CD4-positive, alpha-beta T cell treated with Interleukin-1 beta for 1 hour (primary cell): Measurements from ENCODE around the gene TSPEAR.
"Not testable (repeated sequence)": the region's sequence is repeated elsewhere in the genome, so short reads cannot be mapped to it uniquely, and the experiment has no call there.

ENCODE experiments used
- DNase-seq, 2 donors: peaks; one replicate each; pipeline ENCODE4 v3.0.0-alpha.2; 2020 to 2022

TSPEAR gene

DNA sequence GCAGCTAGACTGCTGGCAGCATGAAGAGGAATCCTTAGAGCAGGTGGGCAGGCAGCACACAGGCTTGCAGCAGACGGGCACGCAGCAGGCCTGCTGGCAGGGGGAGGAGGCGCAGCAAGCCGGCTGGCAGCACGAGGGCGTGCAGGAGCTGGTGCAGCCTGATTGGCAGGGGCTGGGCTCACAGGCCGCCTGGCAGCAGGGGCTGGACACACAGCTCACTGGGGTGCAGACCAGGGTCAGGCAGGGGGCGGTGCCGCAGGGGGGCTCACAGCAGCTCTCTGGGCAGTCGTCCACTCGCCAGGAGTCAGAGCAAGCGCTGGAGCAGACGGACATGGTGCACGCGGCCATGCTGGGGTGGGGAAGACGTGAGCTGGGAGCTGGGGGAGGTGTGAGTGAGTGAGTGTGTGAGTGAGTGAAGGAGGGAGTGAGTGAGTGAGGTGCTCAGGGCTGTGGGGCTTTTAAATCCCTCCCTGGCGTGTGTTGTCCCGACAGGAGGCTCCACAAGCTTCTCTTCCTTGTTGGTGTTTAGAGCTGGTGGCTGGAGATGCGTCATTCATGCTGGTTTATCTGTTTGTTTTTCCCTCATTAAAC, 131.0 kb downstream of the TSPEAR start, which contains the start of gene KRTAP10-5:
TSS of gene KRTAP10-5 (minus strand) at position 374 of the 591 bp plus-strand sequence. CDS start at position 348, 26 bp downstream.
- DNase-seq, result not testable (repeated sequence)

DNA sequence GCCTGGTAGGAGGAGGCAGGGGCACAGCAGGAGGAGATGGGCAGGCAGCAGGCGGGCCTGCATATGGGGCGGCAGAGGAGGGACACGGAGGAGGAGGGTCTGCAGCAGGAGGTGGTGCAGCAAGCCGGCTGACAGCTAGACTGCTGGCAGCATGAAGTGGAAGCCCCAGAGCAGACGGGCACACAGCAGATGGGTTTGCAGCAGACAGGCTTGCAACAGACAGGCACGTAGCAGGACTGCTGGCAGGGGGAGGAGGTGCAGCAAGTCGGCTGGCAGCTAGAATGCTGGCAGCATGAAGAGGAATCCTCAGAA, 131.6 kb downstream of the TSPEAR start:
- DNase-seq, result no peak

DNA sequence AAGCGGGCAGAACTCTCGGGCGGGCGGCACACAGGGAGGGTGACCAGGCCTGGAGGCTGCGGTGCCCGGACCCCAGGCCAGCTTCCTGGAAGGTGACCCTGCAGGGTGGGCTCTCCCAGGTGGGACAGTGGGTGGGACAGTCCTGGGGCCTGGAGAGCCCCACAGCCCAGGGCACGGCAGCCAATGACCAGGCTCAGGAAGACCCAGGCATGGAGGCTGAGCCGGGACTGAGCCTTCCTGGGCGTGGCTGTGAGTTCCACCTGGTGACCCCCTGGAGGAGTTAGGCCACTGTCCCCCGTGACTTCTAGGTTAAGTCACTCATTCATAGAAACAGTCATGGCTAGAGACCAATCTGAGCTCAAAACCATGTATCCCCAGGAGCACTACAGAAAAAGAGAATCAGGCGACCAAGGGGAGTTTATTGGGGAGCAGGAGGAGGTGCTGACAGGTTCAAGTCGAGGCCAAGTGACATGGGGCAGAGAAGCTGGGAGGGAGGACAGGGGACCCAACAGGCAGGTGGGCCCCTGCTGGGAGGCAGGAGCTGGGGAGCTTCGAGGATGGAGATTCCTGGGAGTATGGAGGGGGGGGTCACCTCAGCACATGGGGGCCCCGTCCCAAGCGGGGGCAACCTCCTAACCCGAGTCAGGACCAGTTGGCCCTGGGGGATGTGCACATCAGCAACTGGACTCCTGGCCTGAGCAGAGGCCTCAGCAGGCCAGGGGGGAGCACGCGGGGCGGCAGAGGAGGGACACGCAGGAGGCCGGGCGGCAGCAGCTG, 132.1 kb downstream of the TSPEAR start:
- DNase-seq, result no peak

DNA sequence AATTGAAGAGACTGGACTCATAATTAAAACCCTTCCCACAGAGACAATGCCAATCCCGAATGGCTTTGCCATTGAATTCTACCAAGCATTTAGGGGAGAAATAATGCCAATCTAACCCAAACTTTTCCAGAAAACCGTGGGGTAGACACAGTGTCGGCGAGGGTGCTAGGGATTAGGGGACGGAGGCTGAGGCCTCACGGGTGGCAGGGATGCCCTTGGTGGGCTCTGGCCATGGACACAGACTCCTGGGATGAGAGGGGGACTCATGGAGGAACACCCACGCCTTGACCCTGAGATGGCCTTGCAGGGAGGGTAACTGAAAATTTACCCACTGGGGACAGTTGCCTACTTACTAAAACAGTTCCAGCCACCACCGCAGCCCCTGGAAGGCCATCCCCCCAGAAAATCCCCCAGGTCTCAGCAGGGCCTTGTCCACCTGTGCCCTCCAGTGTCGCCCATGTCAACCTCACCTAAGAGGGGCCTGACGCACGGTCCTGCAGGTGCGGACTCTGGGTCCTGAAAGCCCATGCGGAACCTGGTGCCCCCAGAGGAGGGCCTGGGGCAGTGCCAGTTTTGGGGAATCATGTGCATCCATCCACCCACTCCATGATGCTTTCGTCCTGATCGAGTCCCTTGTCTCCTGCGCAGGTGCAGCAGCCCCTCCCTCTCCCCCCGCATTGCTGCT, 132.9 kb downstream of the TSPEAR start:
- no peak for DNase-seq

DNA sequence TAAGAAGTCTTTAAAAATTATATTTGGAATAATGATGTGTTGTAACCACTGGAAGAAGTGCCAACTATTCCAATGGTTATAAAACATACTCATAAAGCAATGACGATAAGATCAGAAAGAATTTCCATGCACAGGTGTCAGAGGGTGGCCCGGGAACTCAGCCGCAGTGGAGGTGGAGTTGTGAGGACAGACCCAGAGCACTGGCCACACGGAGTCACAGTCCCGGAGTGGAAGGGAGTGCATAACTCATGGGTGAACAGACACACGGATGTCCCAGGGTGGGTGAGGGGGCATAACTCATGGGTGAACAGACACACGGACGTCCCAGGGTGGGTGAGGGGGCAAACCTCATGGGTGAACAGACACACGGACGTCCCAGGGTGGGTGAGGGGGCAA, 135.3 kb downstream of the TSPEAR start:
- no peak for DNase-seq

DNA sequence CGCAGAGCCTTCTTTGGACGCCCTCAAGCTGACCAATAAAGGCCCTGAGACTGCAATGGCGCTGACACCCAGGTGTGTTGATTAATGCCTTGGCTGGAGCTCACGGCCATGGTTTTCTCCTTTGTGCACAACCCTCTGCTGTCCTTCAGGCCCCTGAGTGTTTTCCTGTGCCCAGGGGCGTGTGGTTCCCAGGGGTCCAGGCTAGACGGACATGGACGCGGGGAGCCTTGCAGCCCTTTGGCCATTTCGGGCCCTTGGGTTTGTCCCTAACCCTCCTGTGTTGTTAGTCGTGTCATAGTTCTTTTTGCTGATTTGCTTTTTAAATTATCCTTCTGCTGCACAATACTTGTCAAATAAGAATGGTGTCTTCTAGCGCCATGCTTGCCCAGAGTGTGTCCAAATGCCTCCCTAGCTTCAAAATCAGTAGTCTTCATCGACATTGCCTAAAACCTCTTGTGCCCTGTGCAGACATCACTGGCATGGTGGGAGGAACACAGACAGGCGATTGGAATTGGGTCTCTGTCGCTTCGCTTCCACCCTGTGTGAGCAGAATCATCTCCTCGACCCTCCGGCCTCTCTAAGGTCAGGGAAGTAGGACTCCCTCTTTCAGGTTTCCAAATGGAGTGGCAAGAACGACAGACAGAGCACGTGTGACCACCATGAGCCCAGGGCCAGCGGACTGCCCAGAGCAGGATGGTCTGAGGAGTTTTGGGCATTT, 135.9 kb downstream of the TSPEAR start:
- no peak for DNase-seq

DNA sequence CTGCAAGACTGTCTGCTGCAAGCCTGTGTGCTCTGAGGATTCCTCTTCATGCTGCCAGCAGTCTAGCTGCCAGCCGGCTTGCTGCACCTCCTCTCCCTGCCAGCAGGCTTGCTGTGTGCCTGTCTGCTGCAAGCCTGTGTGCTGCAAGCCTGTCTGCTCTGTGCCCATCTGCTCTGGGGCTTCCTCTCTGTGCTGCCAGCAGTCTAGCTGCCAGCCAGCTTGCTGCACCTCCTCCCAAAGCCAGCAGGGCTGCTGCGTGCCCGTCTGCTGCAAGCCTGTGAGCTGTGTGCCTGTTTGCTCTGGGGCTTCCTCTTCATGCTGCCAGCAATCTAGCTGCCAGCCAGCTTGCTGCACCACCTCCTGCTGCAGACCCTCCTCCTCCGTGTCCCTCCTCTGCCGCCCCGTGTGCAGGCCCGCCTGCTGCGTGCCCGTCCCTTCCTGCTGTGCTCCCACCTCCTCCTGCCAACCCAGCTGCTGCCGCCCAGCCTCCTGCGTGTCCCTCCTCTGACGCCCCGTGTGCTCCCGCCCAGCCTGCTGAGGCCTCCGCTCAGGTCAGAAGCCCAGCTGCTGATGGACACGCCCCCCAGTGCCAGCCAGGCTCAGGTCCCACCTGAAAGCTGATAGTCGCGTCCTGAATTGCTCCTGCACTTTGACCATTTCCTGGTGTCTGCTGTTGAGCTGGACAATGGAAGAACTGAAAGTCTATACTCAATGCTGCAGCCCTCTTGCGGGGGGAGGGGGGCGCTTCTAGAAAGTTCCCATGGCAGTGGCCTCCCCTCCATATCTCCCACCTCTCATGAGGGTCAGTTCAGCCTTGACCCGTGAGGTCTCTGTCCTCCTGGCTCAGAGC, 136.7 kb downstream of the TSPEAR start:
- no peak for DNase-seq

DNA sequence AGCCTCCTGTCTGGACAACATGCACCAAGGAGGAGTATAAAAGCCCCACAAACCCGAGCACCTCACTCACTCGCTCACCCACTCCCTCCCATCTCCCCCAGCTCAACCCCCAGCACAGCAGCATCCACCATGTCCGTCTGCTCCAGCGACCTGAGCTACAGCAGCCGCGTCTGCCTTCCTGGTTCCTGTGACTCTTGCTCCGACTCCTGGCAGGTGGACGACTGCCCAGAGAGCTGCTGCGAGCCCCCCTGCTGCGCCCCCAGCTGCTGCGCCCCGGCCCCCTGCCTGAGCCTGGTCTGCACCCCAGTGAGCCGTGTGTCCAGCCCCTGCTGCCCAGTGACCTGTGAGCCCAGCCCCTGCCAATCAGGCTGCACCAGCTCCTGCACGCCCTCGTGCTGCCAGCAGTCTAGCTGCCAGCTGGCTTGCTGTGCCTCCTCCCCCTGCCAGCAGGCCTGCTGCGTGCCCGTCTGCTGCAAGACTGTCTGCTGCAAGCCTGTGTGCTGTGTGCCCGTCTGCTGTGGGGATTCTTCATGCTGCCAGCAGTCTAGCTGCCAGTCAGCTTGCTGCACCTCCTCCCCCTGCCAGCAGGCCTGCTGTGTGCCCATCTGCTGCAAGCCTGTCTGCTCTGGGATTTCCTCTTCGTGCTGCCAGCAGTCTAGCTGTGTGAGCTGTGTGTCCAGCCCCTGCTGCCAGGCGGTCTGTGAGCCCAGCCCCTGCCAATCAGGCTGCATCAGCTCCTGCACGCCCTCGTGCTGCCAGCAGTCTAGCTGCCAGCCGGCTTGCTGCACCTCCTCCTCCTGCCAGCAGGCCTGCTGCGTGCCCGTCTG, 137.5 kb downstream of the TSPEAR start, which contains the start of gene KRTAP10-4:
TSS of gene KRTAP10-4 (plus strand) at position 100 of the 827 bp plus-strand sequence. CDS start at position 130, 30 bp downstream.
- not testable (repeated sequence) for DNase-seq

DNA sequence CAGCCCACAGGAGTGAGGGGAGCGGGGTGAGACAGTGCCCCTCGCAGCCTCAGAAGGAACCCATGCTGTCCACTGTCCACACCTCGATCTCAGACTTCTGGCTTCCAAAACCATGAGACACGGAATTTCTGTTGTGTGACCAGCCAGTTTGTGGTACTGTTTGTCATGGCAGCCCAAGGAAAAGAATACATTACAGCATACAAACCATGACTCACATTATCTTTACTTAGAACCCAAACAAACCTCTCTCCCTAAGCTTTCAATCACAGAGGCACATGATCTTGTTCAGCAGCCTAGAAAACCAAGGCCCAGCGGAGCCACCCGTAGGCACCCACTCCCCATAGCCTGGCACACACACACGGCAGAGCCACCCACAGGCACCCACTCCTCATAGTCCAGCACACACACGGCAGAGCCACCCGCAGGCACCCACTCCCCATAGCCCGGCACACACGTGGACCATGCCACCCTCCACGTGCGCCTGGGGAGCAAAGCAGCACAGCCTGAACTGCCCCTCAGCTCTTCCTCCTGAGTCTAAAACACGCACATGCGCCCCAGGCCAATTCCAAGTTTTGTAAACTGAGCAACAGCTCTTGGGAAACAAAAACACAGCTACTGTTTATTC, 138.3 kb downstream of the TSPEAR start:
- no peak for DNase-seq

DNA sequence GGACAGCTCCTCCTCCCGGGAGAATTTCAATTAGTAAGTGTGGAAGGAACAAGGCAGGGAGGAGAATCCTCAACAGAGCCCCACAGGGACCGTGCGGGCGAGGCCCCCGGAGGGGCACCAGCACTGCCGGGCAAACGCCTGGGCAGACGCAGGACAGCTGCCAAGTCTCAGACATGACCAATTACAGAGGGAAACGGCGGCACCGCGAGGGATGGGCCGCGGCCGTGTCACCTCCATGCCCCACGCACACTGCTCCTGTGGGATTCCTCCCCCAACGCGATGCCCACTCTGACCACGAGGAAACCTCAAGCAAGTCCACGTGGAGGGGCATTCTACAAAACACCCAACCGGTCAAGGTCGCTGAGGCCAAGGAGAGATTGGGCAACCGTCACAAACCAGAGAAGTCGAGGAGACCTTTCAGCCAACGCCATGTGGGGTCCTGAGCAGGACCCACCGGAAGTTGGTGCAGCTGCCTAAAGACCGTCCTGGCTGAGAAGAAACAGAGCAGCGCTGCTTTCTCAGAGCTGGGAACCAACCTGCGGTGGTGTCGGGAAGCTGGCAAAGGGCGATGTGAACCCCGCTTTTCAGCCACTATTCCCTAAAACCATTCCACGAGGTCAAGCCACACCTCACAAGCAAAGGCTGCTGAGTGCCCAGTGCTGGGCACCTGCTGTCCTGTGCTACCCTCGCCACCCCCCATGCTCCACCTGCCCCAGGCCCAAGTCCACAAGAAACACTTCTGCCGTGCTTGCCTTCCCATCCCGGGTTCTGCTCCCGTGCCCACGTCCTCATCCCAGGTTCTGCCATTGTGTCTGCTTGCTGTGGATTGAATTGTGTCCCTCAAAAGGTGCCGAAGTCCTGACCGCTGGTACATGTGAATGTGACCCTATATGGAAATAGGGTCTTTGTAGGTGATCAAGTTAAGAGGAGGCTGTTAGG, 139.3 kb downstream of the TSPEAR start:
- DNase-seq, result no peak

DNA sequence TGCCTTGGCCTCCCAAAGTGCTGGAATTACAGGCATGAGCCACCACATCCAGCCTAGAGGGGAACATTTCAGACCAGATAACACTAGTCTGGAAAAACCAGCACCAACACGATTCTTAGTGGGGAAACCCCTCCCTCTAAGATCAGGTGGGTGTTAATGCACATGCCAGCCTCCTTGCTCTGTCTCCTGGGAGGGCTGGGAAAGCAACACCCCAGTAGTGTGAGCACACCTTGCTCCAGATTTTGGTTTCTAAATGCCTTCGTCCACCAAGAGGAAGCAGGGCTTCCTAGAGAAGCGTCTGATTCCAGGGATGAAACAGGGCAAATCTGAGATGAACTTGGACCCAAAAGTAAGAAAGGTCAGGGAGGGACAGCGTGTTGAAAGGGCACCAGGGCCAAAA, 140.1 kb downstream of the TSPEAR start:
- no peak for DNase-seq

DNA sequence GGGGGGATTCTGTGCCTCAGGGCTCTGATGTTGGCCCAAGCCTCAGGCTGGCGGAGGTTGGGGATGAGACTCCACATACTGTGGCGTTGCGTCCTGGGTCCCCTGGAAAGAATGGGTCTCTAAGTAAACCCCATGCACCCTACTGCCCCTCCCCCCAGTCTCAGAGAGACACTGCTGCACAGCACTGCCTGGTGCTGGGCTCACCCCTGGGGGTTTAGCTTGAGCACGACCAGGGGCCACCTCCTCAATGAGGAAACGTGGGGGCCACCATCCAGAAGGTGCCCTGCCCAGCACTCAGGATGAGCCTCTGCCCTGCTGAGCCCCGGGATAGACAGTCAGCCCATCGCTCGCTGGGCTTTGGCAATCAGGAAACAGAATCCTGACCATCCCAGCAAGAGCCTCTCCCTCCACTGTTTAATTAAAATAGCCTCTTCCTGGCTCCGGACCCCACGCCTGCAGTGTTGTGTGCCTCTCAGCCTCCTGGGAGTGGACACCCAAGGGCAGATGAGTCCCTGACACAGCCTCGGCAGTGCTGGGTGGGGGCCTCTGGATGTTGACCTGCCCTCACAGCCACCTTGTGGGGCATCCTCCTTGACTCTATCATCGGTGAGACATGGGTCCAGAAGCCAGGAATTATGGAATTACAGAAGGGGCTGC, 141.4 kb downstream of the TSPEAR start:
- DNase-seq, result no peak

DNA sequence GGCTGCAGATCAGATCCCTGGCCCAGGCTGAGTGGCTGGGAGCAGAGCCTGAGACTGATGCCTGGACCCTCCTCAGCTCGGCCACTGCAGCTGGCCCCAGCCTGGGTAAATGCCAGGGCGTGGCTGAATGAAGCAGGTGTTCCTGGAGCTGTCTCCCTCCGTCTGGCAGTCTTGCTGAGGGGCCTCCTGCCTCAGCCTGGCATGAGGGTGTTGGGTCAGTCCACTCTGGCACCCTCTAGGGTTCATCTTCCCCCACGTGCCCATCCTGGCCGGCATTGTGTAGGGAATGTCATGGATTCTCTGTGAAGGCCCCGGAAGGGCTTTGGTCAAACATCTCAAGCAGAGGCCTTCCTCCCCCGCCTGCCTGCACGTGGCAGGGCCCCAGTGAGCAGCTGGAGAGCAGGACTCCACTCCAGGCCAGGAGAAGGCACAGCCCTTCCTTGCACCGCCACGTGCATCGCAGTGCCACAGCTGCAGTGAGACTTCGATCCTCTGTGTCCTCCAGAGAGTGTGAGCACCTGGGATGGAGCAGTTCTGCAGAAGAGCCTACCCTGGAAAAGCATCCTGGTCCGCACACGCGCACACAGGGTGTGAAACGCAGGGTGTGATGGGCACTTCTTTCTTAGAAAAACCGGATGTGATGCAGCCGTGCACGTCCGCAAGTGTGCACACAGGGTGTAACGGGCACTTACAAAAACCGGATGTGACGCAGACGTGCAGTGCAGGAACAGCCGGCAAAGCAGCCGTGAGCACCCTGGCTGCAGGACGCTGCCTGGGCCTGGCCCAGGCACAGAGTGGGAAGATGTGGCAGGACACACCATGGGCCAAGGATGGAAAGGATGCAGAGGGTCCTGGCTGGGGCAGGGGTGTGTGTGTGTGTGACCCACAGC, 142.5 kb downstream of the TSPEAR start:
- DNase-seq, result no peak

DNA sequence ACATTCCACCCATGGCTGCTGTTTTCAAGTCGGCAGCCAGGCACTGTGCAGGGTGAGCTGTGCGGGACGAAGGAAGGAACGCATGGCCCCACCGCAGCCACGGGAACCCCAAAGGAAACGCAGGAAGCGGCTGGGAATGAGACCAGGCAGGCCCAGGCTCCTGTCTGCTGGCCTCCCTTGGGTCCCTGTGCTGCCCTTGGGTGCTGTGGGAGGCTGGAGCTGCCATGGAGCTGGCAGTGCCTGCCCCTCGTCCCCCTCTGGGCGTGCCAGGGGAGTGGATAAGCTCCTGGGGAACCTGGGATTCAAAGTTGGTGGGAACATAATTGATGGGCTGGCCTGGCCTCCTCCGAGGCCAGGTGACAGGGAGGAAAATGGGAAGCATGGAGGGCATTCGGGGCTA, 143.1 kb downstream of the TSPEAR start:
- DNase-seq, result no peak

DNA sequence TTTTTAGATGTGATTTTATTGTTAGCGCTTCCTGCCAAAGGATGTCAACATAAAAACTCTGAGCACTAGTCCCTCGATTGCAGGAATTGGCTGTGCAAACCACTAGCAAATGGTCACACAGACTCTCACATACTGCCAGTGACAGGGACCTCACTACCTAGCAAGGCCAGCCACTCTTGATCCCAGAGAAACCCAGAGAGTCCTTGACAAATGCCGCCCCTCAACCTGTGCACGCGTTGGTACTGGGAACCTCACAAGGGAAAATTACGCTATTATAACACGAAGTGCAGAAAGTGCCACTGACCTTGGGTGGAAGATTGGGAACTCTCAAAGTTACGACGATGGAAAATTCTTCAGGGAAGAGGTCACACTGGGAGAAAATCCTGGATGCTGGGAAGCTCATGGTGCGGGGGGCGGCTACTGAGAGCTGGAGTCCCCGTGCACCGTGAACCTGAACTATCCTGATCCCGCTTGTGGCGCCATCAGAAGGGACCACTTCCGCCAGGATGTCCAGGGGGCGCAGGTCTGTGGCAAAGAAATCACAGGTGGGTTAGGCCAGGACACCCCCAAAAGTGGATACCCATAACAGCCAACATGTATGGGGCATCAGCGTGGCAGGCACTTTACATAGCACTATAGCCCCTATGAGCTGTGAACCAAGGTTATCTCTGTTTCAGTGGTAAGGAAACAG, 143.7 kb downstream of the TSPEAR start:
- DNase-seq, result no peak

DNA sequence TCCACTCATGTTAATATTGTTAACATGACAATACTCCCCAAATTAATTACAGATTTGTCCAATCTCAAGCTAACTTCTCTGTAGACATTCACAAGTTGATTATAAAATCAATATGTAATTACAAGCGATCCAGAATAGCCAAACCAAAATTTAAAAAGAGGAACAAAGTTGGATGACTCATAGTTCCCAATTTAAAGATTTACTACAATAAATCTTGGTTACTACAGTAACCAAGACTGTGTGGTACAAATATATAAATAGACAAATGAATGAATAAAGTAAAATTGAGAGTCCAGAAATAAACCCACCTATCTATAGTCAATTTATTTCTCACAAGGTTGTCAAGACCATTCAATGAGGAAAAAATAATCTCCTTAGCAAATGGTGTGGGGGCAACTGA, 145.0 kb downstream of the TSPEAR start:
- no peak for DNase-seq

DNA sequence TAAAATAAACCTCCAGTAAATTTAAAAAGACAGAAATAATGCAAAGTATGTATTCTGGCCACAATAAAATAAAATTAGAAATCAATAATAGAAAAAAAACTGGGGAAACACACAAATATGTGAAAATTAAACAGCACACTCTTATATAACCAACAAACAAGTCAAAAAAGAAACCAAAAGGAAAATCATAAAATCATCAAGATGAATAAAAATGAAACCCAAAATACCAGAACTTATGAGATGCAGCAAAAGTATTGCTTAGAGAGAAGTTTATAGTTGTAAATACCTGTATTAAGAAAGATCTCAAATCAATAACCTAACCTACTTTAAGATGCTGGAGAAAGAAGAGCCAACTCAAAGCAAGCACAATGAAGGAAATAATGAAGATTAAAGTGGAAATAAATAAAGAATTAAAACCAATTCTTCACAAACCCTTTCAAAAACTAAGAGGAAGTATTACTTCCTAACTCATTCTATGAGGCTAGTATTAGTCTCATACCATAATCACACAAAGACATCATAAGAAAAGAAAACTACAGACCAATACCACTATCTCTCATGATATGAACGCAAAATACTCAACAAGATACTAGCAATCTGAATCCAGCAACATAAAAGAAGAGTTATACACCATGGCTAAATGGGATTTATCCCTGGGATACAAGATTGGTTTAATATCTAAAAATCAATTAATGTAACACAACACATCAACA, 146.3 kb downstream of the TSPEAR start:
- no peak for DNase-seq
